Measurements from ENCODE around the gene ZNF277.

Gene ZNF277

GRCh38 chr7:112184455-112184854 is 22.0 kb upstream of the ZNF277 start:
- DNase-seq (ENCODE audit: low read depth in 2 of 2): no peak

GRCh38 chr7:112185005-112185834 is 21.3 kb upstream of the ZNF277 start:
- no peak for DNase-seq (ENCODE audit: low read depth in 2 of 2)

DNA sequence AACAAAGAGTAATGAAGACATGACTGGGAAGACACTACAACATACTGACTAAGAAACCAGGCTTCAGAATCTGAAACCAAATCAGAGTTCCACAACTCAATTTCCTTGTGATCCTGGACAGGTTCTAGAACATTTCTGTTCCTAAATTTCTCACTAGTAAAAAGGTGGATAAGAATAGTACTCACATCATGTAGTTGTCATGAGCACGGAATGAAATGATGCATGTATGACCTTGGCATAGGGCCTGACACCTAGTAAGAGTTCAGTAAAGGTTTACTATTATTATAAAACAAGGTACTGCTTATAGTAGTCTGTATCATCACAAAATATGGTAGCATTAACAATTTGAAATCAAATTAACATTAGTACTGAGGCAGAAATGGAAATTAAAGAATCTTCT is 20.2 kb upstream of the ZNF277 start:
- DNase-seq (ENCODE audit: low read depth in 2 of 2): no peak

GRCh38 chr7:112188257-112188656 is 18.2 kb upstream of the ZNF277 start:
- no peak for DNase-seq (ENCODE audit: low read depth in 2 of 2)

GRCh38 chr7:112189691-112190090 is 16.8 kb upstream of the ZNF277 start:
- DNase-seq (ENCODE audit: low read depth in 2 of 2): no peak

DNA sequence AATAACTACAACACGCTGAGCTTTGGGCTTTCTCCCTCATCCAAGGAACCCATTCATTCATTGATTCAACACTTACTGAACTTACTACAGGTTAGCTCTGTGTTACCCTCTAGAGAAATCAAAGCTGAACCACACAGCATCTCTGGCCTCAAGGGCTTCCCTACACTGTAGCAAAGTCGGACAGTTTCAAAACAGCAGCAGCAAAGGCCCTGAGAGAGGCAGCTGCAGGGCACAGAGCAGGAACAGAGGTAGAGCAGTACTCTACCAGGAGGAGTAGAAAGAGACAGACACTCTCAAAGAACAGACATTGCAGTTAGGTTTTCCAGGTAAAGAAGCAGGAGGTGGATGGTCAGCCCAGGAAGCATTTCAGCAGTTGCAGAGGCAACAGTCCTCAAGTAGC is 16.4 kb upstream of the ZNF277 start:
- no peak for DNase-seq (ENCODE audit: low read depth in 2 of 2)

DNA sequence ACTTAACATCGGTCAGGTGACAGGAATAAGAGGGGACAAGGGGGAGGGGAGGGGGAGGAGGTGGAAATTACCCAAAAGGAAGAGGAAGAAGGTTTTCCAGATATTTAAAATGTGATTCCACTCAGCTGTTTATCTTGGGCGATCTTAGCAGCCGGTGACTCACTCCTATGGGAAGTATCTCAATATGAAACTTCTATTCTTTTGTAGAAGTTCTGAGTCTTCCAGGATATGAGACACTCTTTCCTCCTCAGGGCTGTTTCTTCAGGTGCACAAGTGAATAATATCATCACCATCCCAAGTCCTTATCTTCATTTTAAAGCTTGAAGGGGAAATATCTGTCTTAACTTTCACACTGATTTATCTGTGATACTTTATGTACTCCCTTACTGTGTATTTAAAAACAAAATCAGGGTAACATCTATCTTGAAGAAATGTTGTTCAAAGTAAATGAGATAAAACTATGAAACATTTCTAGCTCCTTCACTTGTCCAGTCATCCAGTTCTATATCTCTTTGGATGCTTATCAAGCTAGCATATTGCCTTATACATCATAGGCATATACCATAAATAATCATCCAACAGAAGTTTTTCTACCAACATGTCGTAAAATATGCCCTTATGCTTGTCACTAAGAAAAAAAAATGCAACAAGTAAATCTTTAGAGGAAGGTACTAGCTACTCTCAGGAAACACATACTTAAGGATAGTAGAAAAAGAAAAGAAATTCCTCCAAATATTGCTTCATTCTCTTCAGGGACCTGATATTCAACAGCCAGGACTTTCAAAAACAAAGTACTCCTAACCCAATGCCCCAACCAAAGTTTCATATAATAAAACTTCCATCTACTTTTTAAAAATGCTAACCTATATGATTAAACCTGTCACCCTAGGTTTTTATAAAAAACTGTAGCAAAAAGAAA is 14.0 kb upstream of the ZNF277 start:
- no peak for DNase-seq (ENCODE audit: low read depth in 2 of 2)

DNA sequence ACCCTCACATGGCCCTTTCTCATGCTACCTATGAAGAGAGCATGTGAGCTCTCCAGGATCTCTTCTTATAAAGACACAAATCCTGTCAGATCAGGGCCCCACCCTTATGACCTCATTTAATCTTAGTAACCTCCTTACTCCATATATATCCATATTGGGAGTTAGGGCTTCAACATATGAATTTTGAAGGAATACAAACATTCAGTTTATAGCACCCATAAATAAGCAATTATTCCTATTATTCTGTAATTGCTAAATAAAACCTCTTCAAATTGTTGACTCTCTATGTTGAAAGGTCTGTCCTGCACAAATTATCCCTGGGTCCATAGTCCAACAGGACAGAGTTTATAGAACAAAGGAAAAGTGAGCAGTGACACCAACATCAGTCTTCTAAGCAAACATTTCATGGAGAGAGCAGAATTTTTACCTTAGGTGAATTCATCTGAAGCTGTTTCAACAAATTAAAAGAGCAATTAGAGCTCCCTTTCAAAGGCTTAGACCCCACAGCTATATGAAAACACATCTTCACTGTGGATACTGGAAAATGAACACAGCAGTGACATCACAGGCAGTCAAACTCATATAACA is 12.5 kb upstream of the ZNF277 start:
- no peak for DNase-seq (ENCODE audit: low read depth in 2 of 2)

- no peak for DNase-seq (ENCODE audit: low read depth in 2 of 2)
These were observed 10.8 kb upstream of the ZNF277 start for GRCh38 chr7:112195717-112196116.

GRCh38 chr7:112197322-112197721 is 9.2 kb upstream of the ZNF277 start:
- no peak for DNase-seq (ENCODE audit: low read depth in 2 of 2)

GRCh38 chr7:112199035-112199655 is 7.3 kb upstream of the ZNF277 start:
- no peak for DNase-seq (ENCODE audit: low read depth in 2 of 2)

GRCh38 chr7:112199672-112200071 is 6.8 kb upstream of the ZNF277 start:
- DNase-seq (ENCODE audit: low read depth in 2 of 2): no peak

DNA sequence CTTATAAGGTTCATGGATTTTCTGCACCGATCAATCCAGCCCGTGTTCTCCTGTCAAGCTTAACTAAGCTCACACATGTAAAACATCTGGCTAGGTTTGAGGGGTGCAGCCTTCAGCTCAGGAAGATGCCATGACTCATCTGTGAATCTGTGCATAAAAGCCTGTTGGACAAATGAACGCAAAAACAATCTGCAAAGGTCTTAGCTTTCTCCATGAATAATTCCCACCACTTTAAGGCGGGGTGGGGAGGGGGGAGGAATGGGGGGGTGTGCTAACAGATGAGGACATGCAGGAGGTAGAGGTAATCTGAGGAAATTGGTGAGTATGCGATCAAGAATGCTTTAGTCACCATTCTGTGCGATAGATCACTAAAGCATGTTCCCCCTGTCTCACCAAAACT is 5.1 kb upstream of the ZNF277 start:
- DNase-seq (ENCODE audit: low read depth in 2 of 2): no peak

DNA sequence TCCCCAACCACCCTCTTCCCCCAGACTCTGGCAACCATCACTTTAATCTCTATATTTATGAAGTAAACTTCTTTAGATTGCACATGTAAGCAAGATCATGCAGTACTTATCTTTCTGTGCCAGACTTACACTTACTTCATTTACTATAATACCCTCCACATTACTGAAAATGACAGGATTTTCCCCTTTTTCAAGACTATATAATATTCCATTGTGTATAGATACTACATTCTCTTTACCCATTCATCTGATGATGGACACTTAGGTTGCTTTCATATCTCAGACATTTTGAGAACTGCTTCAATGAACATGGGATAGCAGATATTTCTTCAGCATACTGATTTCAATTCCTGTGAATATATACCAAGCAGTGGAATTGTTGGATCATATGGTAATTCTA is 4.7 kb upstream of the ZNF277 start:
- DNase-seq (ENCODE audit: low read depth in 2 of 2): no peak

GRCh38 chr7:112202816-112203215 is 3.7 kb upstream of the ZNF277 start:
- no peak for DNase-seq (ENCODE audit: low read depth in 2 of 2)

DNA sequence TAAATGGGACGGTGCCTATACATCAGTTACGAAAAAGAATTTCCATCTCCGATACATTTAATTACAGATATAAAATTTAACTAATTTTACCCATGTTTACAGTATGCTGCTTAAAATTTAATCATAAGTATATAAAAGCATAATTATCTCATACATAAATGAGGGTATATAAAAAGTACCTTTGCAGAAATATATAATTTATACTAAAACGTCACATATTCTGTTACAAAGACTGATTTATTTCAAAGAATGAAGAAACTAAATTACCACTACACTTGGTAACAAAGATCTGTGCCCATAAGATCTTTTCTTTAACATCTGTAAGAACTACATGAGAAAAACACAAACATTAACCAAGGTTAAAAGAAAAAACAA is 3.1 kb upstream of the ZNF277 start:
- no peak for DNase-seq (ENCODE audit: low read depth in 2 of 2)

GRCh38 chr7:112204499-112205342 is 1.8 kb upstream of the ZNF277 start:
- DNase-seq (ENCODE audit: low read depth in 2 of 2): no peak

GRCh38 chr7:112205343-112206237 is 905 bp upstream of the ZNF277 start:
- DNase-seq (ENCODE audit: low read depth in 2 of 2): no peak

GRCh38 chr7:112206991-112207592 is 597 bp downstream of the ZNF277 start:
- DNase-seq (ENCODE audit: low read depth in 2 of 2): no peak

- DNase-seq (ENCODE audit: low read depth in 2 of 2): no peak
These were observed 1.3 kb downstream of the ZNF277 start for GRCh38 chr7:112207765-112208164.

All from activated CD8-positive, alpha-beta memory T cell treated with anti-CD3 and anti-CD28 coated beads for 4 hours (primary cell).